HG02973 (cell line): ENCODE results near the gene UBXN2A.
A peak's percentile ranks its signal among the peaks of the same experiment; 100 is the strongest.
"Not testable (repeated sequence)": the region's sequence is repeated elsewhere in the genome, so short reads cannot be mapped to it uniquely, and the experiment has no call there.

Experiments used
- ATAC-seq: cut with Tn5 transposase; IDR thresholded peaks from one replicate; pipeline ENCODE4 v1.9.1; 2021; ENCODE audit warnings: moderate library complexity; ENCODE audit not compliant: unreplicated experiment

UBXN2A gene

DNA sequence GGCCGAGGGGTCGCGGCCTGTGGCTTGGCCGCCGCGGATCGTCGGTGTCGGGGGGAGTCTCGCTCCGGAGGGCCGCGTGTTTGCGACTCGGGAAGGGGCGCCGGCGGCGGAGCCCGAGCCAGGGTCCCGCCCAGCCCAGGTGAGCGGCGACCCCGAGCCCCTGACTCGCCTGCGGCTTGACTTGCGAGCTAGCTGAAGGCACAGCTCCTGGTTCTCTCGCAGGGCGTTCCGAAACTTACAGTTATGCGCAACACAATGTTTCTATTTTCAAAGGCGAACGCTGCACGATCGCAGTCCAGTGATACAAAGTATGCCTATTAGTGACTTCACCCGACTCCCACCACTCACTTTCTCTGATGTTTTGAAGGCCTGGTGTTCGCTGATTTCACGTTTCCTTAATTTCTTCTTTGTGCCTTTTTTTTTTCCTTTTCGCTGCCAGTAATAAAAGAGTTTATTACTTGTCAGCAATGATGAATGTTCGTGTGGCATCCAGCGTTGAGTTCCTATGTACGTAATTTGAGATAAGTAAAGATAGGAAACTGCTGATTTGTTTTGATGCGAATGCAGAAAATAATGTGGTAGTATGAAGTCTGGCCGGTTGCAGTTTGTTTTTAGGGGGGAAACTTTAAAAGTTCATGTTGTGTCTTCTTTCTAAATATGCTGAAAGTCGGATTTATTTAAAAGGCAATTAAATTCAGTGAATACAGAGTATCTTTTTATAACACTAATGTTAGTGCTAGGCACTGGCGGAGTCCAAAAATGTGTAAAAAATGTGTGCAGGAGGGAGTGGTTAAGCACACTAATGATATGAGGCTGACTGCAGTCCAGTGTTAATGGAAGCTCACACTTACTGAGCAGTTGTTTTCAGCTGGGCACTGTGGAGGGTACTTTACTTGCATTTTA lies 706 bp downstream of the UBXN2A start:
- ATAC-seq = peak; percentile 52

GRCh38 chr2:23941644-23942043 lies 1.4 kb downstream of the UBXN2A start:
- no peak for ATAC-seq

- ATAC-seq = no peak
Measured at GRCh38 chr2:23943666-23944065, 3.4 kb downstream of the UBXN2A start.

DNA sequence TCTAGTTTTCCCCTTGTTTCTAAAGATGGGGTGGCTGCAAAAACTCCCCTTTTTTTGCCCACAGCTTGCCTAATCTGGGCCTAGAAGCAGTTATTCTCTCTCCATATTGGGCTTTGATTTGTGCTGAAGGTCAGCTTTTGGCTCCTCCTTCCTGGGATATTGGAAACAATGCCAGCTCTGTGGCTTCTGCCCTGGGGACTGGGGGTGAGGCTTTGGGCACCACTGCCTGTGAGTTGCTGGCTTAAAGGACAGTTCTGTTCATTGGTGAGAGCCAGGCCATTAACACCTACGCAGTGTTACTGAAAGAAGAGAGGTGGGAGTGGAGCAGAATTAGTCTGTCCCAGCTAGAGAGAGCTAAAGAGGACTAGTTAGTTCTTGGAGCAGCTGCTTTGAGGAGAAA lies 4.3 kb downstream of the UBXN2A start:
- no peak for ATAC-seq

- ATAC-seq = no peak
Measured at GRCh38 chr2:23944976-23945375, 4.7 kb downstream of the UBXN2A start.

DNA sequence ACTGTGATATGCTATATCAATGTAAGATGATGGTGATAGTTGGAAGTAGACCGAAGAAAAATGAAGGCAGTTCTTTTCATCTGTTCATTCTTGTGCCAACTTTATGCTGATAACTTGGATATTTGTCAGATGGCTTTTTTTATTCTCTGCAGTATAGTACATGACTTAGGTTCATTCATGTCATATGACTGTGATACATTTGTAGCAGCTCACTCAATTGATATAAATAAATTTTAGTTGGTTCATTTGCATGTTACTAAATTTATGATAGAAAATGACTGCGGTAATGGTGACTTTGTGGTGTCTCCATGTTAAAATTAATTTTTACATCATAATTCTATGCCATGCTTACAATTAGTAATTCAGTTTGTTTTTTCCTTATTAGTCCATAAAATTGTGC lies 7.1 kb downstream of the UBXN2A start:
- no peak for ATAC-seq

- not testable (repeated sequence) for ATAC-seq
Measured at GRCh38 chr2:23952558-23952957, 12.3 kb downstream of the UBXN2A start.

GRCh38 chr2:23953625-23954024 lies 13.4 kb downstream of the UBXN2A start:
- no peak for ATAC-seq

DNA sequence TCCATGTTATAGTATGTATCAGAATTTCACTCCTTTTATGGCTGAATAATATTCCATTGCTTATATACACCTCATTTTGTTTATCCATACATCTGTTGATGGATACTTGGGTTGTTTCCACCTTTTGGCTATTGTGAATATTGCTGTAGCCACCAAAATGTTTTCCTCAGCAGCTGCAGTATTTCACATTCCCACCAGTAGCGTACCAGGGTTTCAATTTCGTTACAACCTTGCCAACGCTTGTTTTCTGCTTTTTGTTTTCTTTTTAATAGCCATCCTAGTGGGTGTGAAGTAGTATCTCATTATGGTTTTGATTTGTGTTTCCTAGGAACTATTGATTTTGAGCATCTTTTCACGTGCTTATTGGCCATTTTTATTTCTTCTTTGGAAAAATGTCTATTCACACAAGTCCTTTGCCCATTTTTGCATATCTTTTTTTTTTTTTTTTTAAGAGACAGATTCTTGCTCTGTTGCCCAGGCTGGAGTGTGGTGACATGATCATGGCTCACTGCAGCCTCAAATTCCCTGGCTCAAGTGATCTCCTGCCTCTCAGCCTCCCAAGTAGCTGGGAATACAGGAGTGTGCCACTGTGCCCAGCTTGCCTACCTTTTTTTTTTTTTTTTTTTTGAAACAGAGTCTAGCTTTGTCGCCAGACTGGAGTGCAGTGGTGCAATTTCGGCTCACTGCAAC lies 14.2 kb downstream of the UBXN2A start:
- ATAC-seq = no peak

- no peak for ATAC-seq
Measured at GRCh38 chr2:23967846-23968245, 27.6 kb downstream of the UBXN2A start.

DNA sequence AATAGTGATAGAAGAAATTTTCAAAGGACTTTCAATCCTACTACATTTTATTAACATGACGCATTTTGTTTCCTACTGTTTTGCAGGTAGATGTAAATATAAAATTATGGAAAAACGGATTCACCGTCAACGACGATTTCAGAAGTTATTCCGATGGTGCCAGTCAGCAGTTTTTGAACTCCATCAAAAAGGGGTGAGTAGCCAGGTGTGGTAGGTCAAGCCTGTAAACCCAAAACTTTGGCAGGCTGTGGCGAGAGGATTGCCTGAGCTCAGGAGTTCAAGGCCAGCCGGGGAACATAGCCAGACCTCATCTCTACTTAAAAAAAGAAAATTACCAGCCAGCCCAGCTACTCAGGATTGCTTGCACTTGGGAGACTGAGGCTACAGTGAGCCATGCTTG lies 36.6 kb downstream of the UBXN2A start:
- ATAC-seq = no peak

GRCh38 chr2:23988371-23988770 lies 48.1 kb downstream of the UBXN2A start:
- ATAC-seq = no peak

GRCh38 chr2:23992931-23993330 lies 52.7 kb downstream of the UBXN2A start:
- ATAC-seq = no peak

- no peak for ATAC-seq
Measured at GRCh38 chr2:23993736-23994269, 53.5 kb downstream of the UBXN2A start.

- ATAC-seq = no peak
Measured at GRCh38 chr2:23994567-23994966, 54.3 kb downstream of the UBXN2A start.

- ATAC-seq = no peak
Measured at GRCh38 chr2:24007693-24008092, 67.4 kb downstream of the UBXN2A start.

DNA sequence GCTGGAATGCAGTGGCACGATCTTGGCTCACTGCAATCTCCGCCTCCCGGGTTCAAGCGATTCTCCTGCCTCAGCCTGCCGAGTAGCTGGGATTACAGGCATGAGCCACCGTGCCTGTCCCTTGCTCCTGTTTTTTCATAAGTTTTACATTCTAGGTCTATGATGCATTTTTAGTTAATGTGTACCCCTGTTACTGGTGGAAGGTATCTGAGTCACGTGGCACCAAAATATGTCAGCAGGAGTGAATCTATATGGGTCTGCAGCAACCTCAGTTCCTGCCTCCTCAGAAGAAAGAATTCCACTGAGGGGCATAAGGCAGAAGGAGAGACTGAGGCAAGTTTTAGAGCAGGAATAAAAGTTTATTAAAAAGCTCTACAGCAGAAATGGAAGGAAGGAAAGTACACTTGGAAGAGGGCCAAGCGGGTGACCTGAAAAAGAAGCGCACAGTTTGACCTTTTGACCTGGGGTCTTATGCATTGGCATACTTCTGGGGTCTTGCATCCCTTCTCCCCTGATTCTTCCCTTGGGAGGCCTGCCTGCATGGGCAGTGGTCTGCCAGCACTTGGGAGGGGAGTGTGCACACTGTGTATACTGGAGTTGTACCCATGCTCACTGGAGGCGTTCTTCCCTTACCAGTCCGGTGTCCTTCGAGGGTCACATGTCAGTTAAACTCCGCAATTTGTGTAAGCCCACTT lies 68.6 kb downstream of the UBXN2A start:
- no peak for ATAC-seq

GRCh38 chr2:24009367-24009679 lies 69.1 kb downstream of the UBXN2A start:
- ATAC-seq = no peak

GRCh38 chr2:24009680-24010476 lies 69.6 kb downstream of the UBXN2A start, which contains the start of gene MFSD2B:
Gene MFSD2B (plus strand): TSS chr2:24010085. CDS start chr2:24010097, 12 bp downstream.
- ATAC-seq = no peak

GRCh38 chr2:24010477-24011249 lies 70.4 kb downstream of the UBXN2A start:
- ATAC-seq = no peak
